ENCODE results near the gene FOXF1. TPM values are rescaled to one million over a fixed set of nuclear protein-coding genes. Genes with fewer than 3 reads are reported as not detected.

The FOXF1 gene
- total and polyA plus RNA-seq, 4 donors = 0.56 to 1.2 (median 0.89) TPM

DNA sequence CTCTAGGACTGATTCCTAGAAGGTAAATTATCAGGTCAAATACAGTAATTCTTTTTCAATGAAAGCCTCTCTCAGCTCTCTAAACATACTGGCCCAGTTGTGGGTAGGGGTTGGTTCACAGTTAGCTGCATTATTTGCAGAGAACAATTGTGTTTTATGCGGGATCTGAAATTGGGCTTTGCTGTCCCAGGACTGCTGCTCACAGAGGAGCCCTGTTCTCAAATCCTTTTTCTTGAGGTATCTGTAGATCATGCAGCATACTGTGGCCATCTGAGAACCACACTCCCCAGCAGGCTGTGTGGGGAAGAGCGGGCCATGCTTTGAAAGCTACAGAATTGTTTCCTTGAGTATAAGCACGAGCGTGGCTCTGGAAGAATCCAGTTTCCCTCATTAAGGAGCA is 27.2 kb downstream of the FOXF1 start (continued):
- TF ChIP-seq, protein P1, sequence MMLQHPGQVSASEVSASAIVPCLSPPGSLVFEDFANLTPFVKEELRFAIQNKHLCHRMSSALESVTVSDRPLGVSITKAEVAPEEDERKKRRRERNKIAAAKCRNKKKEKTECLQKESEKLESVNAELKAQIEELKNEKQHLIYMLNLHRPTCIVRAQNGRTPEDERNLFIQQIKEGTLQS (IDR thresholded peaks at IDR 0.05) = no peak
- TF ChIP-seq YY1 (IDR thresholded peaks at IDR 0.05) (no peak), HNF4A (conservative IDR thresholded peaks at IDR 0.05) (no peak), RXRA (IDR thresholded peaks at IDR 0.05) (no peak), TAF1 (conservative IDR thresholded peaks at IDR 0.05) (no peak), FOXA1 (IDR thresholded peaks at IDR 0.05) (no peak), EGR1 (IDR thresholded peaks at IDR 0.05; ENCODE audit: low read depth in 2 of 2) (no peak), SP1 (IDR thresholded peaks at IDR 0.05) (no peak), GABPA (IDR thresholded peaks at IDR 0.05 in 1 of 2, conservative IDR thresholded peaks at IDR 0.05 in 1 of 2) (no peak)

DNA sequence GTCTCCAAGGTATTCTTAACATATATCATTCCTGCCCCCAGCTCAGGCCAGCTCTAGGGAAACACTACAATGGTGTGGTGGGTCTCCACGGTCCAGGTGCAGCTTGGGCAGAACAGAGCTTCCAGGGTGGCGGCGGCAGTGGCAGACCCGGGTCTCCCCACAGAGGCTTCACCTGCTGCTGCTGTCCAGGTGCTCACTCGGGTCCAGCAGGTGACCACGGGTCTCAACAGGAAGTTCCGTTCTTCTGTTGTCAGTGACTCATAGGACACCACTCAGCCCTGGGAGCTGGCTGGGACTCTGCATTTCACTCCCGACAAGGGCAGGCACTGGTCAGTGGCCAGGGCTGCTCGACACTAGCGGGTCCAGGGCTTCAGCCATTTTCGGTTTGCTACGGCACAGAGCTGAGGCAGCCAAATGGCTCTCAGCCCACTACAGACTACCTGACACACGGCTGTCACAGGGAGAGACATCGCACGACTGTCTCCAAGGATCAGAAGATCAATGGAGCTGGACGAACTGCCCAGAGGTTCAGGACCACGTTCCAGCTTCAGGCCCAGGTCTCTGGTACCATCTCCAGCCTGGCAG is 28.0 kb downstream of the FOXF1 start:
- Histone ChIP-seq H3K4me3 (ENCODE audit: low read depth in 1 of 3, low read length in 3 of 3) (no peak overlapping the region), H3K4me1 (ENCODE audit: control insufficient read depth in 4 of 4, insufficient read depth in 4 of 4, low read length in 3 of 4) (no peaks in the 10 kb centered on the region), H3K27ac (ENCODE audit: low read depth in 1 of 2, low read length in 2 of 2) (no peak overlapping the region), H3K27me3 (ENCODE audit: control insufficient read depth in 4 of 4, insufficient read depth in 4 of 4, low read length in 3 of 4) (no peaks in the 10 kb centered on the region), H3K9ac (ENCODE audit: low read depth in 1 of 2, low read length in 2 of 2) (no peak overlapping the region), H3K9me3 (ENCODE audit: control insufficient read depth in 4 of 4, low read length in 3 of 4) (no peaks in the 10 kb centered on the region), H3K36me3 (ENCODE audit: control insufficient read depth in 4 of 4, insufficient read depth in 3 of 4, low read depth in 1 of 4, low read length in 3 of 4) (peaks cover 16 to 57% (median 39%) of the 10 kb centered on the region in 4 donors)
- no peak for DNase-seq (ENCODE audit: low spot score)
- TF ChIP-seq, protein P1 (IDR thresholded peaks at IDR 0.05) = no peak
- TF ChIP-seq, protein P2, sequence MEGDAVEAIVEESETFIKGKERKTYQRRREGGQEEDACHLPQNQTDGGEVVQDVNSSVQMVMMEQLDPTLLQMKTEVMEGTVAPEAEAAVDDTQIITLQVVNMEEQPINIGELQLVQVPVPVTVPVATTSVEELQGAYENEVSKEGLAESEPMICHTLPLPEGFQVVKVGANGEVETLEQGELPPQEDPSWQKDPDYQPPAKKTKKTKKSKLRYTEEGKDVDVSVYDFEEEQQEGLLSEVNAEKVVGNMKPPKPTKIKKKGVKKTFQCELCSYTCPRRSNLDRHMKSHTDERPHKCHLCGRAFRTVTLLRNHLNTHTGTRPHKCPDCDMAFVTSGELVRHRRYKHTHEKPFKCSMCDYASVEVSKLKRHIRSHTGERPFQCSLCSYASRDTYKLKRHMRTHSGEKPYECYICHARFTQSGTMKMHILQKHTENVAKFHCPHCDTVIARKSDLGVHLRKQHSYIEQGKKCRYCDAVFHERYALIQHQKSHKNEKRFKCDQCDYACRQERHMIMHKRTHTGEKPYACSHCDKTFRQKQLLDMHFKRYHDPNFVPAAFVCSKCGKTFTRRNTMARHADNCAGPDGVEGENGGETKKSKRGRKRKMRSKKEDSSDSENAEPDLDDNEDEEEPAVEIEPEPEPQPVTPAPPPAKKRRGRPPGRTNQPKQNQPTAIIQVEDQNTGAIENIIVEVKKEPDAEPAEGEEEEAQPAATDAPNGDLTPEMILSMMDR (IDR thresholded peaks at IDR 0.05; ENCODE audit: low read depth, low read length, missing input control) = no peak
- TF ChIP-seq FOXA1 (IDR thresholded peaks at IDR 0.05) (no peak), NR2F2 (IDR thresholded peaks at IDR 0.05) (no peak), RXRA (IDR thresholded peaks at IDR 0.05) (no peak), FOXA2 (IDR thresholded peaks at IDR 0.05) (no peak), HNF4G (IDR thresholded peaks at IDR 0.05) (no peak), YY1 (IDR thresholded peaks at IDR 0.05) (no peak), RAD21 (IDR thresholded peaks at IDR 0.05) (no peak), JUND (IDR thresholded peaks at IDR 0.05) (no peak), HNF4A (conservative IDR thresholded peaks at IDR 0.05) (no peak), SP1 (IDR thresholded peaks at IDR 0.05) (no peak), TAF1 (conservative IDR thresholded peaks at IDR 0.05) (no peak)
- TF ChIP-seq, protein P3, sequence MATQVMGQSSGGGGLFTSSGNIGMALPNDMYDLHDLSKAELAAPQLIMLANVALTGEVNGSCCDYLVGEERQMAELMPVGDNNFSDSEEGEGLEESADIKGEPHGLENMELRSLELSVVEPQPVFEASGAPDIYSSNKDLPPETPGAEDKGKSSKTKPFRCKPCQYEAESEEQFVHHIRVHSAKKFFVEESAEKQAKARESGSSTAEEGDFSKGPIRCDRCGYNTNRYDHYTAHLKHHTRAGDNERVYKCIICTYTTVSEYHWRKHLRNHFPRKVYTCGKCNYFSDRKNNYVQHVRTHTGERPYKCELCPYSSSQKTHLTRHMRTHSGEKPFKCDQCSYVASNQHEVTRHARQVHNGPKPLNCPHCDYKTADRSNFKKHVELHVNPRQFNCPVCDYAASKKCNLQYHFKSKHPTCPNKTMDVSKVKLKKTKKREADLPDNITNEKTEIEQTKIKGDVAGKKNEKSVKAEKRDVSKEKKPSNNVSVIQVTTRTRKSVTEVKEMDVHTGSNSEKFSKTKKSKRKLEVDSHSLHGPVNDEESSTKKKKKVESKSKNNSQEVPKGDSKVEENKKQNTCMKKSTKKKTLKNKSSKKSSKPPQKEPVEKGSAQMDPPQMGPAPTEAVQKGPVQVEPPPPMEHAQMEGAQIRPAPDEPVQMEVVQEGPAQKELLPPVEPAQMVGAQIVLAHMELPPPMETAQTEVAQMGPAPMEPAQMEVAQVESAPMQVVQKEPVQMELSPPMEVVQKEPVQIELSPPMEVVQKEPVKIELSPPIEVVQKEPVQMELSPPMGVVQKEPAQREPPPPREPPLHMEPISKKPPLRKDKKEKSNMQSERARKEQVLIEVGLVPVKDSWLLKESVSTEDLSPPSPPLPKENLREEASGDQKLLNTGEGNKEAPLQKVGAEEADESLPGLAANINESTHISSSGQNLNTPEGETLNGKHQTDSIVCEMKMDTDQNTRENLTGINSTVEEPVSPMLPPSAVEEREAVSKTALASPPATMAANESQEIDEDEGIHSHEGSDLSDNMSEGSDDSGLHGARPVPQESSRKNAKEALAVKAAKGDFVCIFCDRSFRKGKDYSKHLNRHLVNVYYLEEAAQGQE (IDR thresholded peaks at IDR 0.05) = no peak
- TF ChIP-seq, protein P4, sequence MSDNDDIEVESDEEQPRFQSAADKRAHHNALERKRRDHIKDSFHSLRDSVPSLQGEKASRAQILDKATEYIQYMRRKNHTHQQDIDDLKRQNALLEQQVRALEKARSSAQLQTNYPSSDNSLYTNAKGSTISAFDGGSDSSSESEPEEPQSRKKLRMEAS (IDR thresholded peaks at IDR 0.05) = no peak
- TF ChIP-seq, protein P5, sequence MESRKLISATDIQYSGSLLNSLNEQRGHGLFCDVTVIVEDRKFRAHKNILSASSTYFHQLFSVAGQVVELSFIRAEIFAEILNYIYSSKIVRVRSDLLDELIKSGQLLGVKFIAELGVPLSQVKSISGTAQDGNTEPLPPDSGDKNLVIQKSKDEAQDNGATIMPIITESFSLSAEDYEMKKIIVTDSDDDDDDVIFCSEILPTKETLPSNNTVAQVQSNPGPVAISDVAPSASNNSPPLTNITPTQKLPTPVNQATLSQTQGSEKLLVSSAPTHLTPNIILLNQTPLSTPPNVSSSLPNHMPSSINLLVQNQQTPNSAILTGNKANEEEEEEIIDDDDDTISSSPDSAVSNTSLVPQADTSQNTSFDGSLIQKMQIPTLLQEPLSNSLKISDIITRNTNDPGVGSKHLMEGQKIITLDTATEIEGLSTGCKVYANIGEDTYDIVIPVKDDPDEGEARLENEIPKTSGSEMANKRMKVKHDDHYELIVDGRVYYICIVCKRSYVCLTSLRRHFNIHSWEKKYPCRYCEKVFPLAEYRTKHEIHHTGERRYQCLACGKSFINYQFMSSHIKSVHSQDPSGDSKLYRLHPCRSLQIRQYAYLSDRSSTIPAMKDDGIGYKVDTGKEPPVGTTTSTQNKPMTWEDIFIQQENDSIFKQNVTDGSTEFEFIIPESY (IDR thresholded peaks at IDR 0.05) = no peak
- WGBS = 95% methylated on average over 17 of the region's 17 CpGs

All from liver (tissue), 9 donors.